IMR-90 (cell line): ENCODE measurements around the gene TP73. TPM values are rescaled to one million over a fixed set of nuclear protein-coding genes. Genes with fewer than 3 reads are reported as not detected.

Source experiments
- ATAC-seq: fragments of 200-7000 bp; cut with Tn5 transposase; 2 replicates; pipeline ENCODE4 v1.9.1; 2020; ENCODE audit warnings: low read depth, mild to moderate bottlenecking, moderate library complexity
- BruUV-seq: library from RNA; stranded (reverse); fragments of 400-500 nt; replicated peaks from 2 replicates; lab custom pipeline; 2021; lab: Mats Ljungman, UMichigan
- CTCF ChIA-PET: fragments of 300-600 bp; formaldehyde crosslinking; extraction: SDS; loops from one replicate; lab custom pipeline; 2021; ENCODE audit warnings: antibody characterized with exemption; lab: Yijun Ruan, JAX
- POLR2A ChIA-PET: fragments of 300-600 bp; sonication (Branson Sonifier 250); formaldehyde crosslinking; loops from one replicate; lab custom pipeline; 2022; ENCODE audit warnings: antibody characterized with exemption; ENCODE audit not compliant: unreplicated experiment; lab: Charles Lee
- DNase-seq: peaks from one replicate; pipeline ENCODE4 v3.0.0; 2013
- H2AFZ ChIP-seq: replicated peaks from 2 replicates; pipeline ENCODE3; 2013; ENCODE audit warnings: low read length, mild to moderate bottlenecking; ENCODE audit not compliant: poor library complexity
- H2AK5ac ChIP-seq: 2 replicates; pipeline ENCODE4 v1.6.1; 2013; ENCODE audit warnings: low read depth, low read length, inconsistent platforms
- H2AK9ac ChIP-seq: replicated peaks from 2 replicates; pipeline ENCODE3; 2013; ENCODE audit warnings: mild to moderate bottlenecking, low read depth, low read length, moderate library complexity; ENCODE audit not compliant: poor library complexity
- H2BK120ac ChIP-seq: 2 replicates; pipeline ENCODE4 v1.6.1; 2013; ENCODE audit warnings: low read depth, low read length, inconsistent platforms
- H2BK15ac ChIP-seq: 3 replicates; pipeline ENCODE4 v1.6.1; 2013; ENCODE audit warnings: low read depth, low read length, inconsistent platforms
- H2BK20ac ChIP-seq: 2 replicates; pipeline ENCODE4 v1.6.1; 2013; ENCODE audit warnings: low read depth, mild to moderate bottlenecking, inconsistent platforms, low read length, moderate library complexity
- H2BK5ac ChIP-seq: 2 replicates; pipeline ENCODE4 v1.6.1; 2013; ENCODE audit warnings: mild to moderate bottlenecking, low read depth, low read length, inconsistent platforms; ENCODE audit not compliant: poor library complexity, severe bottlenecking
- H3K14ac ChIP-seq: replicated peaks from 2 replicates; pipeline ENCODE4 v1.6.1; 2013; ENCODE audit warnings: low read depth, low read length, inconsistent platforms
- H3K18ac ChIP-seq: 2 replicates; pipeline ENCODE4 v1.6.1; 2013; ENCODE audit warnings: low read depth, low read length, control low read depth
- H3K23ac ChIP-seq: 2 replicates; pipeline ENCODE4 v1.6.1; 2013; ENCODE audit warnings: low read depth, low read length, inconsistent platforms
- H3K27ac ChIP-seq: 2 replicates; pipeline ENCODE4 v1.5.1; 2013; ENCODE audit warnings: mild to moderate bottlenecking, control low read depth, low read length; ENCODE audit not compliant: insufficient read depth
- H3K27me3 ChIP-seq: 2 replicates; pipeline ENCODE4 v1.6.1; 2013; ENCODE audit warnings: low read length; ENCODE audit not compliant: control insufficient read depth, insufficient read depth
- H3K36me3 ChIP-seq: 2 replicates; pipeline ENCODE4 v1.6.1; 2013; ENCODE audit warnings: low read length, mixed read lengths; ENCODE audit not compliant: control insufficient read depth, insufficient read depth
- H3K4ac ChIP-seq: 2 replicates; pipeline ENCODE4 v1.6.1; 2013; ENCODE audit warnings: low read depth, low read length, inconsistent platforms
- H3K4me1 ChIP-seq: 2 replicates; pipeline ENCODE4 v1.6.1; 2013; ENCODE audit warnings: low read length, mixed read lengths; ENCODE audit not compliant: control insufficient read depth, insufficient read depth
- H3K4me2 ChIP-seq: 2 replicates; pipeline ENCODE4 v1.6.1; 2013; ENCODE audit warnings: low read depth, mild to moderate bottlenecking, control low read depth, low read length, moderate library complexity
- H3K4me3 ChIP-seq: 2 replicates; pipeline ENCODE4 v1.5.1; 2013; ENCODE audit warnings: low read depth, mild to moderate bottlenecking, control low read depth, low read length, moderate library complexity; ENCODE audit not compliant: insufficient read depth
- H3K56ac ChIP-seq: 2 replicates; pipeline ENCODE4 v1.6.1; 2013; ENCODE audit warnings: low read length, inconsistent platforms; ENCODE audit not compliant: insufficient read depth; ENCODE audit errors: extremely low read depth
- H3K79me1 ChIP-seq, 2 experiments: 2 replicates each; pipeline ENCODE4 v1.6.1; 2013; ENCODE audit warnings: low read length in 2 of 2, inconsistent platforms in 1 of 2, low read depth in 1 of 2
- H3K9ac ChIP-seq: 2 replicates; pipeline ENCODE4 v1.6.1; 2013; ENCODE audit warnings: low read depth, low read length, control low read depth
- H3K9me1 ChIP-seq: 2 replicates; pipeline ENCODE4 v1.6.1; 2013; ENCODE audit warnings: low read length, inconsistent platforms; ENCODE audit not compliant: insufficient read depth
- H3K9me3 ChIP-seq: 2 replicates; pipeline ENCODE4 v1.6.1; 2013; ENCODE audit warnings: low read length; ENCODE audit not compliant: control insufficient read depth, insufficient read depth
- H4K20me1 ChIP-seq: 2 replicates; pipeline ENCODE4 v1.6.1; 2013; ENCODE audit warnings: low read length, inconsistent platforms; ENCODE audit not compliant: insufficient read depth
- H4K5ac ChIP-seq: 2 replicates; pipeline ENCODE4 v1.6.1; 2013; ENCODE audit warnings: mild to moderate bottlenecking, low read depth, low read length, control low read depth
- H4K8ac ChIP-seq, 2 experiments: 2 replicates each; pipeline ENCODE4 v1.6.1; 2013; ENCODE audit warnings: low read depth in 2 of 2, low read length in 2 of 2, control low read depth in 1 of 2, inconsistent platforms in 1 of 2
- H4K91ac ChIP-seq: 2 replicates; pipeline ENCODE4 v1.6.1; 2013; ENCODE audit warnings: low read depth, low read length, inconsistent platforms; ENCODE audit not compliant: insufficient read depth
- FOS ChIP-seq: fragments of 150-350 bp; IDR thresholded peaks from 2 replicates; pipeline ENCODE4 v1.6.1; 2016; ENCODE audit warnings: low read depth, low read length
- POLR2A ChIP-seq: IDR thresholded peaks from 2 replicates; pipeline ENCODE4 v1.6.1; 2012; ENCODE audit warnings: mild to moderate bottlenecking, low read depth, low read length
- WGBS, 2 experiments: methylation state at CpG; one replicate each; pipeline versions ENCODE4 v1.1.5 to v1.1.7; 2013; ENCODE audit warnings: missing lambda C conversion rate in 2 of 2; ENCODE audit not compliant: insufficient read length in 1 of 2; ENCODE audit errors: extremely low coverage in 2 of 2; 5-methylcytosine and 5-hydroxymethylcytosine counted together
- dilution Hi-C: fragments of 300-500 bp; cut with HindIII; formaldehyde crosslinking; loops from one replicate; pipeline ENCODE4 v1.14.3; 2018; ENCODE audit warnings: low sequenced_read_pairs; ENCODE audit not compliant: unreplicated experiment
- in situ Hi-C: fragments of 300-500 bp; cut with MboI; formaldehyde crosslinking; loops from 3 replicates; pipeline ENCODE4 v1.14.3; 2019; ENCODE audit warnings: low sequenced_read_pairs, inconsistent platforms, mixed read lengths
- intact Hi-C: fragments of 100-400 bp; cut with micrococcal nuclease; formaldehyde crosslinking; loops from 2 replicates; pipeline ENCODE4 v1.10.0; 2022
- polyA plus RNA-seq, 3 experiments: library from polyadenylated mRNA; depleted of rRNA; stranded (reverse); fragments of >200 nt; gene quantifications; 2 replicates each; pipeline ENCODE4 v1.2.3, GENCODE V29; 2012; ENCODE audit warnings: low replicate concordance in 1 of 3
- total RNA-seq: library from RNA; depleted of rRNA; stranded (reverse); fragments of >200 nt; gene quantifications from 2 replicates; pipeline ENCODE4 v1.2.3, GENCODE V29; 2012

TP73 gene
- total and polyA plus RNA-seq, 2 of the 4 experiments (the other 2 are of a cell fraction) = not detected

GRCh38 chr1:3659093-3659492 is 6.8 kb downstream of the TP73 start:
- intact Hi-C loops = no loop called here
- no peak overlapping the region for H4K5ac ChIP-seq
- no peak overlapping the region for H3K23ac ChIP-seq
- no peaks in the 10 kb centered on the region for H3K4me1 ChIP-seq
- TF ChIP-seq POLR2A (no peak), FOS (no peak)
- no peak overlapping the region for H3K4me2 ChIP-seq
- BruUV-seq = no TSS peak
- no peak overlapping the region for H3K9ac ChIP-seq
- H4K91ac ChIP-seq = no peak overlapping the region
- no peak overlapping the region for H2AK9ac ChIP-seq
- dilution Hi-C loops = no loop called here
- ATAC-seq (no peak), DNase-seq (no peak)
- H3K9me1 ChIP-seq = no peaks in the 10 kb centered on the region
- no peak overlapping the region for H2BK5ac ChIP-seq
- H2BK20ac ChIP-seq = no peak overlapping the region
- H3K4me3 ChIP-seq = no peak overlapping the region
- H3K79me1 ChIP-seq = no peaks in the 10 kb centered on the region
- H3K9me3 ChIP-seq = no peaks in the 10 kb centered on the region
- H2AFZ ChIP-seq = no peak overlapping the region
- H3K18ac ChIP-seq = no peak overlapping the region
- no peak overlapping the region for H3K56ac ChIP-seq
- H4K8ac ChIP-seq = no peak overlapping the region
- no peak overlapping the region for H2AK5ac ChIP-seq
- peaks cover 45% of the 10 kb centered on the region for H3K27me3 ChIP-seq
- no peaks in the 10 kb centered on the region for H3K36me3 ChIP-seq
- no peaks in the 10 kb centered on the region for H4K20me1 ChIP-seq
- in situ Hi-C loops = no loop called here
- no peak overlapping the region for H2BK120ac ChIP-seq
- POLR2A ChIA-PET = no interaction called here
- WGBS, 2 experiments = 100% methylated on average over 2 of the region's 15 CpGs; no CpG with 5 or more reads in 1 of the 2 experiments
- CTCF ChIA-PET = interaction anchor here (0.5 kb wide), 1 partner anchor 93 kb away, joined by 3 read pairs; the partner anchor contains the start of gene CCDC27
- H3K27ac ChIP-seq = no peak overlapping the region
- H3K4ac ChIP-seq = no peak overlapping the region
- H2BK15ac ChIP-seq = no peak overlapping the region
- no peak overlapping the region for H3K14ac ChIP-seq
